Measurements from ENCODE around the gene DEPP1. TPM values are rescaled to one million over a fixed set of nuclear protein-coding genes. Genes with fewer than 3 reads are reported as not detected.

DEPP1 gene
- total and polyA plus RNA-seq, 9 donors: 35.6 to 603 (median 174) TPM

- peaks cover 47% of the 10 kb centered on the region for H3K4me1 ChIP-seq (ENCODE audit: insufficient read depth)
- H3K36me3 ChIP-seq: no peaks in the 10 kb centered on the region
- TF ChIP-seq CTCF (IDR thresholded peaks at IDR 0.05): no peak
- no peak for TF ChIP-seq EP300 (IDR thresholded peaks at IDR 0.05)
- TF ChIP-seq POLR2A (IDR thresholded peaks at IDR 0.05): no peak
- H3K9me3 ChIP-seq: no peaks in the 10 kb centered on the region
- DNase-seq: peak in 4 of 5 donors; percentile 17 to 43 (median 31)
- no peak overlapping the region for H3K27ac ChIP-seq
- H3K27me3 ChIP-seq: no peaks in the 10 kb centered on the region
- 67 to 78% (median 73%) methylated on average over 14 of the region's 14 CpGs for WGBS, 3 donors
- intact Hi-C loops (cut with DNase I): no loop called here
- no peak overlapping the region for H3K4me3 ChIP-seq
These were observed 11.1 kb upstream of the DEPP1 start for GRCh38 chr10:44989597-44990301.

- no peak overlapping the region for H3K27ac ChIP-seq
These were observed 10.5 kb upstream of the DEPP1 start for GRCh38 chr10:44988957-44989585.

GRCh38 chr10:44986670-44987069 lies 8.1 kb upstream of the DEPP1 start:
- 11 to 17% (median 14%) methylated on average over 3 of the region's 3 CpGs for WGBS, 3 donors
- H3K4me1 ChIP-seq (ENCODE audit: insufficient read depth): peaks cover 37% of the 10 kb centered on the region
- H3K27me3 ChIP-seq: no peaks in the 10 kb centered on the region
- peak in 1 of 5 donors; percentile 15 for DNase-seq
- no peaks in the 10 kb centered on the region for H3K36me3 ChIP-seq
- H3K4me3 ChIP-seq: no peak overlapping the region
- intact Hi-C loops (cut with DNase I): no loop called here
- no peaks in the 10 kb centered on the region for H3K9me3 ChIP-seq
- TF ChIP-seq EP300 (IDR thresholded peaks at IDR 0.05) (peak; percentile 82), POLR2A (IDR thresholded peaks at IDR 0.05) (no peak), CTCF (IDR thresholded peaks at IDR 0.05) (no peak)
- H3K27ac ChIP-seq: peak overlapping the region; percentile 35 to 76

More at GRCh38 chr10:44988957-44989585, 10.5 kb upstream of the DEPP1 start:
- no peak overlapping the region for H3K4me3 ChIP-seq
- no peaks in the 10 kb centered on the region for H3K36me3 ChIP-seq
- H3K9me3 ChIP-seq: no peaks in the 10 kb centered on the region
- intact Hi-C loops (cut with DNase I): no loop called here
- DNase-seq: peak in 2 of 5 donors; percentile 14 to 22
- WGBS, 3 donors: 96 to 97% (median 97%) methylated on average over 10 of the region's 10 CpGs
- peaks cover 49% of the 10 kb centered on the region for H3K4me1 ChIP-seq (ENCODE audit: insufficient read depth)
- TF ChIP-seq EP300 (IDR thresholded peaks at IDR 0.05): no peak
- no peak for TF ChIP-seq POLR2A (IDR thresholded peaks at IDR 0.05)
- TF ChIP-seq CTCF (IDR thresholded peaks at IDR 0.05): no peak
- no peaks in the 10 kb centered on the region for H3K27me3 ChIP-seq

GRCh38 chr10:44986179-44986578 lies 7.6 kb upstream of the DEPP1 start:
- WGBS, 3 donors: 46 to 60% (median 47%) methylated on average over 3 of the region's 3 CpGs
- H3K27ac ChIP-seq: peak overlapping the region; percentile 35 to 76
- no peaks in the 10 kb centered on the region for H3K27me3 ChIP-seq
- H3K4me3 ChIP-seq: no peak overlapping the region
- intact Hi-C loops (cut with DNase I): no loop called here
- no peaks in the 10 kb centered on the region for H3K36me3 ChIP-seq
- no peaks in the 10 kb centered on the region for H3K9me3 ChIP-seq
- DNase-seq: peak in 2 of 5 donors; percentile 5 to 8
- H3K4me1 ChIP-seq (ENCODE audit: insufficient read depth): peaks cover 37% of the 10 kb centered on the region
- TF ChIP-seq POLR2A (IDR thresholded peaks at IDR 0.05) (no peak), EP300 (IDR thresholded peaks at IDR 0.05) (no peak), CTCF (IDR thresholded peaks at IDR 0.05) (no peak)
